NCI-H2029 (cell line): ENCODE measurements around the gene MYBPH.
A peak's percentile ranks its signal among the peaks of the same experiment; 100 is the strongest.

Experiments
- DNase-seq: peaks from one replicate; lab custom pipeline; 2025; lab: John Stamatoyannopoulos, UW

MYBPH gene

DNA sequence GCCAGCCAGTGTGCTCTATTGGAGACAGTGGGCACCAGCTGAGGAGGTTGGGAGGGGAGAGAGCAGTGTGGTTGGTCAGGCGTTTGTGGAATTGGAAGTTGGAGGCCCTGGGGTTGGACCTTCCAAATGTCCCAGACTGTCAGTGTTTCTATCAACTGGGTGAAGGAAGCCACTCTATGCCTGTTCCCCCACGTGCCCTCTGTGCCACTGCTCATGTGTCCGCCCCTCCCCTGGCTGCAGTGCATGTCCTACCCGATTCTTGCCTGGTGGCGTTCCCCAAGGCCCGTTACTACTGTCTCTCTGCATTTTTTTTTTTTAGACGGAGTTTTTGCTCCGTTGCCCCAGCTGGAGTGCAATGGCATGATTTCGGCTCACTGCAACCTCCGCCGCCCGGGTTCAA is 27.0 kb downstream of the MYBPH start:
- DNase-seq = no peak

GRCh38 chr1:203148127-203148526 is 27.5 kb downstream of the MYBPH start:
- peak; percentile 56 for DNase-seq

DNA sequence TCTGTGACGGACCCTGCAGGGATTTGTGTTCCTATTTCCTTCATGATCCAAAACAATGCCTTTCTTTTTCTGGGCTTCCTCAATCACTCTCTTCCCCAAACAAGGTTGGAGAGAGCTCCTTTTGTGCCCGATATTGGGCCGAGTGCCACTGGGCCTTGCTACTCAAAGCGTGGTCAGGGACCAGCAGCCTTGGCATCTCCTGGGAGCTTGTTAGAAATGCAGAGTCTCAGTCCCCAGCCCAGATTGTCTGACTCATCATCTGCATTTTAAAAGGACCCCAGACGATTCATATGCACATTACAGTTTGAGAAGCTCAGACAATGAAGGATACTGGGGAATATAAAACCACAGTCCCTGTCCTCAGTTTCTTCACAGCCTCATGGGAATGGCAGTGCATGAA is 28.2 kb downstream of the MYBPH start:
- DNase-seq = no peak

- DNase-seq = no peak
Observed at GRCh38 chr1:203146537-203146936, 29.1 kb downstream of the MYBPH start.

DNA sequence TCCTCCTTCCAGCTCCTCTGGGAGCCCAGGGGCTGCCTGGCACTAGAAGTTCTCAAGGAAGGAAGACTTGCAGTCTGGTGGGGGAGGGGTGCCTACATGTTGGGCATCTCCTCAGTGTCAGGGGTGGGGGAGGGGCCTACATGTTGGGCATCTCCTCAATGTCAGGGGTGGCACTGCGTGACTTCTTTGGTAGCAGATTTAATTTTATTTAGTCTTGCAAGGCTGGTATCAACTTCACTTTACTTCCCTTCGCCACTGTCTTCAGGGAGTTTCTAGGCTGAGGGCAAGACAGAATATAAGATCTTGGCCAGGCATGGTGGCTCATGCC is 29.6 kb downstream of the MYBPH start:
- DNase-seq = no peak

- DNase-seq = no peak
Observed at GRCh38 chr1:203145321-203146041, 30.1 kb downstream of the MYBPH start.

GRCh38 chr1:203144661-203145060 is 31.0 kb downstream of the MYBPH start:
- no peak for DNase-seq

- DNase-seq = no peak
Observed at GRCh38 chr1:203143641-203144040, 32.0 kb downstream of the MYBPH start.

- DNase-seq = no peak
Observed at GRCh38 chr1:203142684-203143408, 32.8 kb downstream of the MYBPH start.

GRCh38 chr1:203142124-203142523 is 33.5 kb downstream of the MYBPH start:
- no peak for DNase-seq

- no peak for DNase-seq
Observed at GRCh38 chr1:203140743-203141520, 34.7 kb downstream of the MYBPH start.

GRCh38 chr1:203139976-203140475 is 35.6 kb downstream of the MYBPH start:
- DNase-seq = no peak

- DNase-seq = no peak
Observed at GRCh38 chr1:203138066-203138465, 37.6 kb downstream of the MYBPH start.

GRCh38 chr1:203137324-203137723 is 38.3 kb downstream of the MYBPH start:
- no peak for DNase-seq

DNA sequence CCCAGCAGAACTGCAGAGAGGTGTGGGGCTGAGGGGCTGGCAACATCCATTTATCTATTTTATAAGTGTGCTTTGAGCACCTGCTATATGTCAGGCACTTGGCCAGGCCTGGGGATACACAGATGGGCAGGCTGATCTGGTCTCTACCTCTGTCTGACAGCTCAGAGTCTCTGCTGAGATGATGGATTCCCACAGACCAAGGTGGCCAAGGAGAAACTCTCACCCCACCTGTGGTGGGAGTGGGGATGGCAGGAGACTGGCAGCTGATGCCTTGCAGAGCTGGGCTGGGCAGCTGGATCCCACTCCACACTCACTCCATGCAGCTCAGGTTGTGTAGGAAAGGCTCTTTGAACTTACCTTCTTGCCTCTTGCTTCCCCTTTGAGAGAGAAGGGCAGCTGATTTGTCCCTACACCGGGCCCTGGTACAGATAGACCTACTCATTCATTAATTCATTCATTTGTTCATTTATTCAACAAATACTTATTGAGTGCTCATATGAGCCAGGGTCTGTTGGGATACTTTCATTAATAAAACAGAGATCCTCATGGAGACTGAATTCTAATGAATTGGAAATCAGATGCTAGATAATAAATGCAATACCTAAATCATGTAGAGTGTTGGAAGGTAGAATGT is 39.1 kb downstream of the MYBPH start:
- no peak for DNase-seq

- DNase-seq = no peak
Observed at GRCh38 chr1:203135636-203136305, 39.9 kb downstream of the MYBPH start.

GRCh38 chr1:203133970-203134725 is 41.5 kb downstream of the MYBPH start:
- DNase-seq = no peak

GRCh38 chr1:203131548-203132200 is 44.0 kb downstream of the MYBPH start:
- DNase-seq = no peak

DNA sequence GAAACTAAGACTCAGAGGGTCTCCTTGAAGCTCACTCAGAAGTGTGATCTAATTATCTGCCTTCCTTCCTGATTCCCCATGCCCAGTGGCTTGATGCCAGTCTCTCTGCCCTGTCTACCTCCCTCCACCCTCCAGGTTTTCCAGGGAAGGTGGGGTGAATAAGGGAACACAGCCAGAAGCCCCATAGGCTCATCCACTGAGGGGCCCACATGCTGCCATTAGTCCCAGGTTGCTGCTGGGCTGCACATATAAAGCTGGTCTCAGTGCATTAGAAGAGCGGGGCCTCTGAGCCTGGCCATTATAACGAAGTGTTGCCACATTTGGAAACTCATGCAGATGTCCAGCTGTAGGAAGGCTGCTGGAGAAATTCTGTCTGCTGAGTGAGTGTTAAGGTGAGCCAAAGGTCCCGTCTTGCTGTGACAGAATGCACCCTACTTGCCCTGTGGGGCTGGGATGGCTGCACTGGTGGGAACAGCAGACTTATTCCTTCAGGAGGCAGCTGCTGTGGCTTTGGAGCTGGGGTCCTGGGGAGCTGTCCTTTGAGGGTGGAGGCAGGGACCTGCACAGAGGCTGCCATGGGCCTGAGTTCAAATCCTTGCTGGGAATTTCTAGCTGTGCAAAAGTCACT is 45.2 kb downstream of the MYBPH start:
- no peak for DNase-seq
